Cardiac muscle cell (in vitro differentiated cells and primary cell): ENCODE results near the gene TMEM184A. TPM values are rescaled to one million over a fixed set of nuclear protein-coding genes. Genes with fewer than 3 reads are reported as not detected.

Source experiments
- DNase-seq, 2 donors: peaks; one replicate each; pipeline versions ENCODE4 v3.0.0 to v3.0.0-alpha.2; 2010 to 2017; ENCODE audit warnings: low read depth in 1 of 2, low spot score in 1 of 2
- H3K27ac ChIP-seq: fragments of 200-600 bp; sonication (generic); 2 replicates; pipeline ENCODE4 v1.5.1; 2016
- H3K27me3 ChIP-seq: fragments of 200-600 bp; sonication (generic); 2 replicates; pipeline ENCODE4 v1.6.0; 2016; ENCODE audit warnings: control low read depth
- H3K36me3 ChIP-seq: fragments of 200-600 bp; sonication (generic); 2 replicates; pipeline ENCODE4 v1.5.1; 2016; ENCODE audit warnings: control low read depth
- H3K4me1 ChIP-seq: fragments of 200-600 bp; sonication (generic); 2 replicates; pipeline ENCODE4 v1.8.1; 2017; ENCODE audit warnings: low read depth, mild to moderate bottlenecking, mixed run types
- H3K4me3 ChIP-seq: fragments of 200-600 bp; sonication (generic); 2 replicates; pipeline ENCODE4 v1.5.1; 2016; ENCODE audit warnings: mild to moderate bottlenecking
- H3K9me3 ChIP-seq: fragments of 200-600 bp; sonication (generic); 2 replicates; pipeline ENCODE4 v1.5.1; 2017; ENCODE audit warnings: low read depth, mild to moderate bottlenecking, control low read depth
- polyA plus RNA-seq: library from polyadenylated mRNA; unstranded; fragments of >200 nt; fragmentation: Nextera tagmentation; extraction: Ambion mirVana; gene quantifications from 2 replicates; pipeline ENCODE4 v1.2.1, GENCODE V29; 2016
- total RNA-seq: library from RNA; depleted of rRNA; stranded (reverse); fragments of >200 nt; gene quantifications from 2 replicates; pipeline ENCODE4 v1.2.3, GENCODE V29; 2016
- TF ChIP-seq, protein P1 (sequence below): IDR thresholded peaks from 2 replicates; pipeline ENCODE4 v1.5.1; 2012; ENCODE audit warnings: low read depth, mild to moderate bottlenecking, low read length

TMEM184A gene
- total and polyA plus RNA-seq, 2 experiments from 2014 or later = 2.1 to 3.0 TPM

DNA sequence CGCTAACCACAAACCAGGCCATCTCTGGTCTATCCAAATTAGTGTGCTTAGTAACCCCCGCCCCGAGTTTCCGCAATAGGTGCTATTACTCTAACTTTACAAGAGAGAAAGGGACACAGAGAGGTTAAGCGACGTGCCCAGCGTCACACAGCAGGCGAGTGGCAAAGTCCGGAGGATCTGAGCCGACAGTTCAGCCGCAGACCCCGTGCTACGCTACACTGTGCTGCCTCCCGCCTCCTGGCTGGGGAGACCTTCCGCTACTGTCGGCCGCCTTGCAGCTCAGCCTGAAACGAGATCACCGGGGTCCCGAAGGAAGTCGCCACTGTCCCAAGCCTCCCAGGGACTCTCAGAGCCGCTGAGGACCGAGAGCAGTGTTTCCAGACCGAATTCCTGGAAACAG is 52.6 kb downstream of the TMEM184A start:
- Histone ChIP-seq H3K27me3 (no peaks in the 10 kb centered on the region), H3K4me3 (peak overlapping the region; percentile 80), H3K36me3 (peaks cover 18% of the 10 kb centered on the region), H3K4me1 (no peaks in the 10 kb centered on the region), H3K27ac (no peak overlapping the region), H3K9me3 (no peaks in the 10 kb centered on the region)
- DNase-seq = no peak
- TF ChIP-seq, protein P1, sequence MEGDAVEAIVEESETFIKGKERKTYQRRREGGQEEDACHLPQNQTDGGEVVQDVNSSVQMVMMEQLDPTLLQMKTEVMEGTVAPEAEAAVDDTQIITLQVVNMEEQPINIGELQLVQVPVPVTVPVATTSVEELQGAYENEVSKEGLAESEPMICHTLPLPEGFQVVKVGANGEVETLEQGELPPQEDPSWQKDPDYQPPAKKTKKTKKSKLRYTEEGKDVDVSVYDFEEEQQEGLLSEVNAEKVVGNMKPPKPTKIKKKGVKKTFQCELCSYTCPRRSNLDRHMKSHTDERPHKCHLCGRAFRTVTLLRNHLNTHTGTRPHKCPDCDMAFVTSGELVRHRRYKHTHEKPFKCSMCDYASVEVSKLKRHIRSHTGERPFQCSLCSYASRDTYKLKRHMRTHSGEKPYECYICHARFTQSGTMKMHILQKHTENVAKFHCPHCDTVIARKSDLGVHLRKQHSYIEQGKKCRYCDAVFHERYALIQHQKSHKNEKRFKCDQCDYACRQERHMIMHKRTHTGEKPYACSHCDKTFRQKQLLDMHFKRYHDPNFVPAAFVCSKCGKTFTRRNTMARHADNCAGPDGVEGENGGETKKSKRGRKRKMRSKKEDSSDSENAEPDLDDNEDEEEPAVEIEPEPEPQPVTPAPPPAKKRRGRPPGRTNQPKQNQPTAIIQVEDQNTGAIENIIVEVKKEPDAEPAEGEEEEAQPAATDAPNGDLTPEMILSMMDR = no peak

DNA sequence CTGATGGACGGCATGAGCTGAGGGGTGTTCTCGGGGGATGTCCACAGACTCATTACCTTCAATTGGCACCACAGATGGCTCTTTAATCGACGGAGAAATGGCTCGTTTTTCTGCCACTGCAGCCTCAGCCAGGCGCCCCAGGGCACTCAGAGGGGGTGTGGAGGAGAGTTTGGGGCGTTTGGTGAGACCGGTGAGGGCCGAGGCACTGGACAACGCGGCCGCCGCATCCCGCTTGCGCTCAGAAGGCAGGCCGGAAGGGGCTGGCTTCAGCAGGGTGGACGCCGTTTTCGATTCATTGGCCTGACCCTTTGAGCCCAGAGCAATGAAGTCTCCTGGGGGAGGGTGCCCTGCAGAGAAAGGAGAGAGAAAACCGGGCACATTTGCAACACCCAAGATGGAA is 53.2 kb downstream of the TMEM184A start:
- no peaks in the 10 kb centered on the region for H3K9me3 ChIP-seq
- H3K4me1 ChIP-seq = no peaks in the 10 kb centered on the region
- H3K4me3 ChIP-seq = peak overlapping the region; percentile 80
- TF ChIP-seq, protein P1 = no peak
- no peak overlapping the region for H3K27ac ChIP-seq
- no peak for DNase-seq
- H3K27me3 ChIP-seq = no peaks in the 10 kb centered on the region
- H3K36me3 ChIP-seq = peaks cover 18% of the 10 kb centered on the region

DNA sequence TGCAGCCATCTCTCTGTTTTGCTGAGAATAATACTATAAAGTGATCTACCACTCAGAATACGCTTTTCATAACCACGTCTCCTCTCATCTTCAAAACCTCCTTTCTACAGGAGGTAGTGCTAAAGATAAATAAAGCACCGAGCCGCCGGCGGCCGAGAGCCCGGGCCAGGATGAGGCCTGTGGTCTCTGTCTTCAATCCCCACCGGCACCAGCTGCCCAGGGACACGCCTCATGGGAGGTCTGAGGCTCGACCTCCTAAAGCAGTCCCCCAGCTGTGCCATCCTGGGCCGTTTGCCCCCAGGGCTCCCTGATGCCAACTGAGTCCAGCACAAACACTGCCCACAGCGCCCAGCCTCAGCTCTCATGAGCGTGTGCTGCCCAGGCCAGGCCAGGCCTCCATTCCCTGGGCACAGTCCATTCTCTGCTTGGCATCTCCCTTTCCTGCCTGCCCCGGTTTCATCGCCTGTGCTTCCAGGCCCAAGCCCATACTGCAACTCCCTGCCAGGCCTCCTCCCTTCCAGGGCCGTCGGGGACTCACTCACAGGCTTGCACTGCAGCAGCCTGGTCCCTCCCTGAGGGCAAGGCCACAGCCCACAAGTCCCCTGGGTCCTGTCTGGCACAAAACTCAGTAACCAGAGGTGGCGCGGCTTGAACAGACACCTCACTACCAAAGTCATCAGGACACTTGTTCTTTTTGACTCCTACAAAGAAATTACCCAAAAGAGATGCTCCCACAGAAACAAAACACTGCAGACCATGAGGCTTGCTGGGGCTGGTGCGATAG is 54.3 kb downstream of the TMEM184A start:
- no peaks in the 10 kb centered on the region for H3K4me1 ChIP-seq
- no peak overlapping the region for H3K4me3 ChIP-seq
- DNase-seq = no peak
- no peak overlapping the region for H3K27ac ChIP-seq
- peaks cover 22% of the 10 kb centered on the region for H3K36me3 ChIP-seq
- H3K27me3 ChIP-seq = no peaks in the 10 kb centered on the region
- H3K9me3 ChIP-seq = no peaks in the 10 kb centered on the region
- TF ChIP-seq, protein P1 = no peak

GRCh38 chr7:1500064-1500807 is 55.8 kb downstream of the TMEM184A start:
- Histone ChIP-seq H3K27me3 (no peaks in the 10 kb centered on the region), H3K4me1 (no peaks in the 10 kb centered on the region), H3K9me3 (no peaks in the 10 kb centered on the region), H3K27ac (no peak overlapping the region), H3K4me3 (no peak overlapping the region), H3K36me3 (peaks cover 29% of the 10 kb centered on the region)
- TF ChIP-seq, protein P1 = no peak
- DNase-seq = no peak

DNA sequence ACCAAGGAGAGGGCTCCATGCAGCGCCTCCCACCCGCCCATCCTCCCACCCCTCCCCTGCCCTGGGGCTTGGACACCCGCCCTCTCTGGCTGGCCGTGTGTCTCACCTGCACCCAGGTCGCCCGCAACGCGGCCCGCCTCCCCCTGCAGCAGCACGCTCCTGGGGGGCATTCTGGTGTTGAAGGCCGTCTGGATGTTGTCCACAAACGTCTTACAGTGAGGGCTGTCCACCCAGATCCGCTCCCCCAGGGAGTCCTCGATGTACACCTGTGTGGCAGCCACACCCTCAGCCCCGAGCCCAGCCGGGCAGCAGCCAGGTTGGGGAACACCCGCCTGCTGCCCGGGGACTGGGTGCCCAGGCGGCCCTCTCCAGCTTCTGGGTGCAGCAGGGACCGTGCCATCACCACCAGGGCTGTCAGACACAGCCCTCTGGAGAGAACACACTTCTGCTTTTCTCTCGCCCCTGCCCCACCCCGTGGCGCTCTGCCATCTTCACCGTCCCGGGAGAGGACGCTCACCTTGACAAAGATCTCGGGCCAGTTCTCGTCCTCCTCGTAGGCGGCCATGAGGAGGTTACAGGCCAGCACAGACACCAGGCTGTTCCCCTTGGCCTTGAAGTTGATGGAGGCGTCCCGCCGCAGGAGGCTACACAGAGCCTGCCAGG is 56.5 kb downstream of the TMEM184A start:
- H3K4me1 ChIP-seq = no peaks in the 10 kb centered on the region
- H3K9me3 ChIP-seq = no peaks in the 10 kb centered on the region
- H3K27ac ChIP-seq = no peak overlapping the region
- peaks cover 29% of the 10 kb centered on the region for H3K36me3 ChIP-seq
- H3K27me3 ChIP-seq = no peaks in the 10 kb centered on the region
- H3K4me3 ChIP-seq = no peak overlapping the region
- TF ChIP-seq, protein P1 = no peak
- DNase-seq = no peak
